Measurements from ENCODE around the gene MIF4GD. TPM values are rescaled to one million over a fixed set of nuclear protein-coding genes. Genes with fewer than 3 reads are reported as not detected.

The MIF4GD gene
- total and polyA plus RNA-seq, 2 of the 4 experiments (the other 2 are of a cell fraction): 4.1 to 6.9 TPM

GRCh38 chr17:75316253-75316652 lies 45.2 kb upstream of the MIF4GD start:
- peak overlapping the region; percentile 23; the same call in 1 of the 2 replicates for H2AK5ac ChIP-seq (ENCODE audit: low read depth, low read length)
- in situ Hi-C loops (cut with MboI; ENCODE audit: low sequenced_read_pairs): no loop called here
- H3K4me2 ChIP-seq (ENCODE audit: low read depth, low read length): no peak overlapping the region
- dilution Hi-C loops (cut with HindIII; ENCODE audit: low sequenced_read_pairs, unreplicated experiment): no loop called here
- no peak overlapping the region for H2BK120ac ChIP-seq (ENCODE audit: low read depth, low read length)
- H3K18ac ChIP-seq (ENCODE audit: low read depth, low read length): no peak overlapping the region
- no peak overlapping the region for H2AK9ac ChIP-seq (replicated peaks; ENCODE audit: low read depth, low read length, poor library complexity)
- no peak overlapping the region for H2BK20ac ChIP-seq (ENCODE audit: low read depth, low read length)
- H2AFZ ChIP-seq (replicated peaks; ENCODE audit: low read length, poor library complexity): no peak overlapping the region
- no peaks in the 10 kb centered on the region for H3K27me3 ChIP-seq (ENCODE audit: control insufficient read depth, insufficient read depth, low read length)
- no peak overlapping the region for H4K5ac ChIP-seq (ENCODE audit: low read depth, low read length)
- peaks cover 9% of the 10 kb centered on the region; the same call in 1 of the 2 replicates for H3K4me1 ChIP-seq (ENCODE audit: control insufficient read depth, insufficient read depth, low read length)
- peaks cover 9% of the 10 kb centered on the region; the same call in 1 of the 2 replicates for H4K20me1 ChIP-seq (ENCODE audit: insufficient read depth, low read length)
- ChIA-PET CTCF (interaction anchor here (0.7 kb wide), 1 partner anchor 45 kb away, joined by 3 read pairs; the partner anchor contains the start of gene MIF4GD), POLR2A (ENCODE audit: unreplicated experiment) (no interaction called here)
- TF ChIP-seq SMC3 (IDR thresholded peaks at IDR 0.05; ENCODE audit: low read depth, low read length) (no peak), POLR2A (IDR thresholded peaks at IDR 0.05; ENCODE audit: low read depth, low read length) (no peak), RFX5 (IDR thresholded peaks at IDR 0.05; ENCODE audit: low read depth, low read length) (no peak), CHD1 (IDR thresholded peaks at IDR 0.05; ENCODE audit: low read depth, low read length) (no peak), NFE2L2 (IDR thresholded peaks at IDR 0.05; ENCODE audit: low read depth, low read length) (no peak), BHLHE40 (IDR thresholded peaks at IDR 0.05; ENCODE audit: low read depth, low read length) (no peak), CTCF (conservative IDR thresholded peaks at IDR 0.05; ENCODE audit: low read depth, low read length) (no peak), RCOR1 (IDR thresholded peaks at IDR 0.05; ENCODE audit: insufficient replicate concordance, low read length) (no peak), ELK1 (IDR thresholded peaks at IDR 0.05; ENCODE audit: borderline replicate concordance, low read depth, low read length) (no peak), MXI1 (IDR thresholded peaks at IDR 0.05; ENCODE audit: borderline replicate concordance, low read depth, low read length) (no peak), FOS (IDR thresholded peaks at IDR 0.05; ENCODE audit: low read depth, low read length) (no peak), MAZ (IDR thresholded peaks at IDR 0.05; ENCODE audit: borderline replicate concordance, low read depth, low read length) (no peak), CEBPB (IDR thresholded peaks at IDR 0.05; ENCODE audit: low read depth, low read length) (no peak), MAFK (IDR thresholded peaks at IDR 0.05; ENCODE audit: low read depth, low read length) (no peak), USF2 (IDR thresholded peaks at IDR 0.05; ENCODE audit: low read depth, low read length) (no peak), RAD21 (IDR thresholded peaks at IDR 0.05; ENCODE audit: low read length) (no peak)
- H3K4ac ChIP-seq (ENCODE audit: low read depth, low read length): no peak overlapping the region
- no peak overlapping the region for H2BK15ac ChIP-seq (ENCODE audit: low read depth, low read length)
- H2BK5ac ChIP-seq (ENCODE audit: low read depth, low read length, poor library complexity, severe bottlenecking): no peak overlapping the region
- no peak for ATAC-seq (ENCODE audit: low read depth)
- intact Hi-C loops (cut with micrococcal nuclease): no loop called here
- H3K9ac ChIP-seq (ENCODE audit: low read depth, low read length): no peak overlapping the region
- H4K8ac ChIP-seq (ENCODE audit: low read depth in 2 of 2, low read length in 2 of 2): no peak overlapping the region
- H3K79me1 ChIP-seq (ENCODE audit: low read depth in 1 of 2, low read length in 2 of 2): peaks cover 0 to 23% of the 10 kb centered on the region in 2 experiments; a peak in 3 of 4 replicates
- H3K9me3 ChIP-seq (ENCODE audit: control insufficient read depth, insufficient read depth, low read length): no peaks in the 10 kb centered on the region
- H3K56ac ChIP-seq (ENCODE audit: extremely low read depth, insufficient read depth, low read length): no peak overlapping the region
- no peak for DNase-seq
- H3K27ac ChIP-seq (ENCODE audit: insufficient read depth, low read length): no peak overlapping the region
- peaks cover 23% of the 10 kb centered on the region; the same call in 1 of the 2 replicates for H3K36me3 ChIP-seq (ENCODE audit: control insufficient read depth, insufficient read depth, low read length)
- peaks cover 12% of the 10 kb centered on the region for H3K9me1 ChIP-seq (ENCODE audit: insufficient read depth, low read length)
- H4K91ac ChIP-seq (ENCODE audit: insufficient read depth, low read depth, low read length): no peak overlapping the region
- H3K14ac ChIP-seq (replicated peaks; ENCODE audit: low read depth, low read length): no peak overlapping the region
- WGBS, 2 experiments (ENCODE audit: extremely low coverage in 2 of 2, insufficient read length in 1 of 2): 80% methylated on average over 4 of the region's 5 CpGs; no CpG with 5 or more reads in 1 of the 2 experiments
- no TSS peak for BruUV-seq (replicated peaks)
- no peak overlapping the region for H3K4me3 ChIP-seq (ENCODE audit: insufficient read depth, low read depth, low read length)
- H3K23ac ChIP-seq (ENCODE audit: low read depth, low read length): no peak overlapping the region

All from IMR-90 (cell line).